Transverse colon (tissue), 4 donors: ENCODE data around the gene RUNDC3A. TPM values are rescaled to one million over a fixed set of nuclear protein-coding genes. Genes with fewer than 3 reads are reported as not detected.

ENCODE experiments used
- DNase-seq: peaks from one replicate; pipeline ENCODE4 v3.0.0-alpha.2; 2019
- H3K27ac ChIP-seq, 4 donors: fragments of 200-600 bp; sonication (generic); 2 replicates each; pipeline ENCODE4 v1.5.1; 2016 to 2018; ENCODE audit warnings: inconsistent platforms in 4 of 4
- H3K27me3 ChIP-seq: fragments of 200-600 bp; sonication (generic); 2 replicates; pipeline ENCODE4 v1.5.1; 2017; ENCODE audit warnings: inconsistent platforms
- H3K36me3 ChIP-seq, 4 donors: fragments of 200-600 bp; sonication (generic); 2 replicates each; pipeline ENCODE4 v1.5.1; 2017 to 2019; ENCODE audit warnings: inconsistent platforms in 4 of 4
- H3K4me1 ChIP-seq, 4 donors: fragments of 200-600 bp; sonication (generic); 2 replicates each; pipeline ENCODE4 v1.5.1; 2017 to 2020; ENCODE audit warnings: inconsistent platforms in 4 of 4
- H3K4me3 ChIP-seq, 4 donors: fragments of 200-600 bp; sonication (generic); 1 replicate in 1 of 4; 2 replicates in 3 of 4; pipeline versions ENCODE4 v1.5.1 to v1.6.1; 2017 to 2019; ENCODE audit warnings: inconsistent platforms in 4 of 4
- H3K9me3 ChIP-seq, 2 donors: fragments of 200-600 bp; sonication (generic); 2 replicates each; pipeline ENCODE4 v1.5.1; 2017 to 2019; ENCODE audit warnings: inconsistent platforms in 2 of 2
- EP300 ChIP-seq: sonication (generic); formaldehyde crosslinking; IDR thresholded peaks from one replicate; pipeline ENCODE4 v1.6.1; 2017; ENCODE audit warnings: antibody characterized with exemption, low read depth
- POLR2A ChIP-seq: fragments of 450-650 bp; IDR thresholded peaks from one replicate; pipeline ENCODE4 v1.6.1; 2016; ENCODE audit warnings: antibody characterized with exemption, mild to moderate bottlenecking, moderate library complexity
- POLR2AphosphoS5 ChIP-seq, 3 donors: sonication (generic); formaldehyde crosslinking; IDR thresholded peaks; one replicate each; pipeline ENCODE4 v1.6.1; 2016; ENCODE audit warnings: antibody characterized with exemption in 3 of 3
- WGBS, 2 donors: methylation state at CpG; one replicate each; pipeline ENCODE4 v1.1.5; 2018; ENCODE audit warnings: low coverage in 1 of 2; 5-methylcytosine and 5-hydroxymethylcytosine counted together
- in situ Hi-C, 4 donors: fragments of 200-750 bp; cut with MboI; loops; one replicate each; pipeline versions ENCODE4 v1.15.0 to v1.15.1; 2017; ENCODE audit warnings: low sequenced_read_pairs in 3 of 4, low pct_ligation_motif_present in 1 of 4, low pct_unique_long_range_greater_than_20kb in 1 of 4
- intact Hi-C: fragments of 100-400 bp; cut with DNase I; formaldehyde crosslinking; loops from one replicate; pipeline ENCODE4 v1.15.1; 2023; ENCODE audit warnings: low total_unique reads
- total RNA-seq, 4 donors: library from RNA; depleted of rRNA; stranded (reverse); fragments of >200 nt; gene quantifications; one replicate each; pipeline ENCODE4 v1.1.0, GENCODE V29; 2016
- TF ChIP-seq, protein P1 (sequence below), 5 experiments: fragments of 200-600 bp in 3 of 5; fragments of 450-650 bp in 2 of 5; sonication (generic) in 3 of 5; IDR thresholded peaks; 1 replicate in 2 of 5; 2 replicates in 3 of 5; pipeline ENCODE4 v1.5.1; 2016 to 2017; ENCODE audit warnings: antibody characterized with exemption in 5 of 5, inconsistent platforms in 3 of 5, mild to moderate bottlenecking in 2 of 5, moderate library complexity in 1 of 5

The RUNDC3A gene
- total RNA-seq, 4 donors from 2014 or later, result 0.48 to 7.6 (median 1.1) TPM; not detected in 1

GRCh38 chr17:44315760-44316731 lies 7.6 kb downstream of the RUNDC3A start:
- H3K9me3 ChIP-seq, result no peaks in the 10 kb centered on the region
- in situ Hi-C loops, result no loop called here
- peaks cover 0 to 10% (median 6%) of the 10 kb centered on the region in 4 donors for H3K4me1 ChIP-seq
- H3K27ac ChIP-seq, result no peak overlapping the region
- 11 to 13% methylated on average over 9 to 38 of the region's 38 CpGs for WGBS, 2 donors
- peaks cover 52% of the 10 kb centered on the region for H3K27me3 ChIP-seq
- H3K4me3 ChIP-seq, result no peak overlapping the region
- intact Hi-C loops, result loop anchor here (5.0 kb wide), 1 partner anchor 89 kb away; no protein-coding TSS in a partner anchor
- no peak for TF ChIP-seq EP300
- TF ChIP-seq, protein P1, sequence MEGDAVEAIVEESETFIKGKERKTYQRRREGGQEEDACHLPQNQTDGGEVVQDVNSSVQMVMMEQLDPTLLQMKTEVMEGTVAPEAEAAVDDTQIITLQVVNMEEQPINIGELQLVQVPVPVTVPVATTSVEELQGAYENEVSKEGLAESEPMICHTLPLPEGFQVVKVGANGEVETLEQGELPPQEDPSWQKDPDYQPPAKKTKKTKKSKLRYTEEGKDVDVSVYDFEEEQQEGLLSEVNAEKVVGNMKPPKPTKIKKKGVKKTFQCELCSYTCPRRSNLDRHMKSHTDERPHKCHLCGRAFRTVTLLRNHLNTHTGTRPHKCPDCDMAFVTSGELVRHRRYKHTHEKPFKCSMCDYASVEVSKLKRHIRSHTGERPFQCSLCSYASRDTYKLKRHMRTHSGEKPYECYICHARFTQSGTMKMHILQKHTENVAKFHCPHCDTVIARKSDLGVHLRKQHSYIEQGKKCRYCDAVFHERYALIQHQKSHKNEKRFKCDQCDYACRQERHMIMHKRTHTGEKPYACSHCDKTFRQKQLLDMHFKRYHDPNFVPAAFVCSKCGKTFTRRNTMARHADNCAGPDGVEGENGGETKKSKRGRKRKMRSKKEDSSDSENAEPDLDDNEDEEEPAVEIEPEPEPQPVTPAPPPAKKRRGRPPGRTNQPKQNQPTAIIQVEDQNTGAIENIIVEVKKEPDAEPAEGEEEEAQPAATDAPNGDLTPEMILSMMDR (IDR thresholded peaks at IDR 0.05), result no peak
- no peak for TF ChIP-seq POLR2A
- no peak for TF ChIP-seq POLR2AphosphoS5 (IDR thresholded peaks at IDR 0.05)
- DNase-seq, result no peak
- peaks cover 0 to 13% (median 5%) of the 10 kb centered on the region in 4 donors for H3K36me3 ChIP-seq

DNA sequence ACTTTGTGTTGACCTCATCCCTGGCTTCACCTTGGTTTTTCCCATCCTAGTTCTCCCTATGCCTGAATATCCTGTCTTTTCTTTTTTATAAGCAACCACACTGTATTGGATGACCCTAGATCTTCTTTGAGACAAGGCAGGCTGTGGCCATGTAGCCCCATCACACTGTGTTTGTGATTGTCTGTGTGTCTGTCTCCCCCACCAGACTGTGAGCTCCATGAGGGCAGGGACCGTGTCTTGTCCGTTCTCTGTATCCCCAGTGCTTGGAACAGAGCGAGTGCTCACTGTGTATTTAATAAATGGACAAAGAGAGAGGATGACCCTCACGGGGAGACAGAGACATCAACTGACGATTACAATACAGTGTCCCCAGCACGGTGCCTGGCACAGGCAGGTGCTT lies 9.1 kb downstream of the RUNDC3A start:
- in situ Hi-C loops (no loop called here), intact Hi-C loops (loop anchor here (5.0 kb wide), 1 partner anchor 90 kb away; no protein-coding TSS in a partner anchor)
- no peak overlapping the region for H3K27ac ChIP-seq
- H3K36me3 ChIP-seq, result peaks cover 0 to 20% (median 5%) of the 10 kb centered on the region in 4 donors
- DNase-seq, result no peak
- TF ChIP-seq, protein P1 (IDR thresholded peaks at IDR 0.05), result no peak
- no peak for TF ChIP-seq POLR2AphosphoS5 (IDR thresholded peaks at IDR 0.05)
- TF ChIP-seq POLR2A, result no peak
- TF ChIP-seq EP300, result no peak
- H3K9me3 ChIP-seq, result no peaks in the 10 kb centered on the region
- peaks cover 52% of the 10 kb centered on the region for H3K27me3 ChIP-seq
- WGBS, 2 donors, result 79 to 87% methylated on average over 5 to 6 of the region's 6 CpGs
- H3K4me3 ChIP-seq, result no peak overlapping the region
- H3K4me1 ChIP-seq, result peaks cover 0 to 11% (median 6%) of the 10 kb centered on the region in 4 donors

DNA sequence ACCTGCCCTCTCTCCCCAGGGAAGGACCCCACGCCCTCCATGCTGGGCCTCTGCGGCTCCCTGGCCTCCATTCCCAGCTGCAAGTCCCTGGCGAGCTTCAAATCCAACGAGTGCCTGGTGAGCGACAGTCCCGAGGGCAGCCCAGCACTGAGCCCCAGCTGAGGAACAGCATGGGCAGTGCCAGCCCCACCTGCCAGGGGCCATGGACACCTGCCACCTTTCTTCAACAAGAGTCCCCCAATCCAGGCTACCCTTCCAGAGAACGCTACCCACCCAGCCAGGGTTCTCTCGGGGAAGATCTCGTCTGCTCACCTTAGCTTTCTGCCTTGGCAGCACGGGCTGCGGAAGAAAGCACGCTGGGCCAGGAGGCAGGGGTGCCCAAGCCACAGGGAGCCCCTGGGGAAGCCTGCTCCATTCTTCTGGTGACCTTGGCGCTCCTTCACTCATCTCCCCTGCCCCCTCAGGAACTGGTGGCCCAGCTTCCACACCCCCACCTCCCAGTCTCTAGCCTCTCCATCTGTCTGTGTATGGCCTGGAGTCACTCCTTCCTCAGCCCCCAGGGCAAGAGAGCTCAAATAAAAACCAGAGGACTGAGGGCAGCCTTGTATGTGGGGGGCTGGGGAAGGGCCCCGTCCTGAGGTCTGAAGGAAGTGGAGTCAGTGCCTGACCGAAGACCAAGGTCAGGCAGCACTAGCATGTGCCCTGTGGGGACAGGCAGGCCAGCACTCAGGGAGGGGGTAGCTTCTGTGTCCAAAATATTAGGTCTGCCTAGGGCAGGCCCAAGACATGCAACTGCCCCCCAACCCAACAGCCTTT lies 9.9 kb downstream of the RUNDC3A start:
- no peak for DNase-seq
- no peak overlapping the region for H3K27ac ChIP-seq
- intact Hi-C loops, result loop anchor here (5.0 kb wide), 1 partner anchor 91 kb away; no protein-coding TSS in a partner anchor
- in situ Hi-C loops, result no loop called here
- WGBS, 2 donors, result 73% methylated on average over 15 of the region's 15 CpGs; no CpG with 5 or more reads in 1 of the 2 donors
- no peak overlapping the region for H3K4me3 ChIP-seq
- no peaks in the 10 kb centered on the region for H3K9me3 ChIP-seq
- peaks cover 4 to 18% (median 10%) of the 10 kb centered on the region in 4 donors for H3K4me1 ChIP-seq
- TF ChIP-seq EP300, result no peak
- no peak for TF ChIP-seq POLR2A
- TF ChIP-seq, protein P1 (IDR thresholded peaks at IDR 0.05), result no peak
- TF ChIP-seq POLR2AphosphoS5 (IDR thresholded peaks at IDR 0.05), result no peak
- H3K27me3 ChIP-seq, result peaks cover 48% of the 10 kb centered on the region
- H3K36me3 ChIP-seq, result peaks cover 0 to 20% (median 5%) of the 10 kb centered on the region in 4 donors
